CD4-positive, alpha-beta T cell treated with Interleukin-15 for 1 hour (primary cell): Measurements from ENCODE around the gene CALM1.
"Not testable (repeated sequence)": the region's sequence is repeated elsewhere in the genome, so short reads cannot be mapped to it uniquely, and the experiment has no call there.

Experiments used
- DNase-seq: peaks from one replicate; pipeline ENCODE4 v3.0.0-alpha.2; 2020

Gene CALM1

DNA sequence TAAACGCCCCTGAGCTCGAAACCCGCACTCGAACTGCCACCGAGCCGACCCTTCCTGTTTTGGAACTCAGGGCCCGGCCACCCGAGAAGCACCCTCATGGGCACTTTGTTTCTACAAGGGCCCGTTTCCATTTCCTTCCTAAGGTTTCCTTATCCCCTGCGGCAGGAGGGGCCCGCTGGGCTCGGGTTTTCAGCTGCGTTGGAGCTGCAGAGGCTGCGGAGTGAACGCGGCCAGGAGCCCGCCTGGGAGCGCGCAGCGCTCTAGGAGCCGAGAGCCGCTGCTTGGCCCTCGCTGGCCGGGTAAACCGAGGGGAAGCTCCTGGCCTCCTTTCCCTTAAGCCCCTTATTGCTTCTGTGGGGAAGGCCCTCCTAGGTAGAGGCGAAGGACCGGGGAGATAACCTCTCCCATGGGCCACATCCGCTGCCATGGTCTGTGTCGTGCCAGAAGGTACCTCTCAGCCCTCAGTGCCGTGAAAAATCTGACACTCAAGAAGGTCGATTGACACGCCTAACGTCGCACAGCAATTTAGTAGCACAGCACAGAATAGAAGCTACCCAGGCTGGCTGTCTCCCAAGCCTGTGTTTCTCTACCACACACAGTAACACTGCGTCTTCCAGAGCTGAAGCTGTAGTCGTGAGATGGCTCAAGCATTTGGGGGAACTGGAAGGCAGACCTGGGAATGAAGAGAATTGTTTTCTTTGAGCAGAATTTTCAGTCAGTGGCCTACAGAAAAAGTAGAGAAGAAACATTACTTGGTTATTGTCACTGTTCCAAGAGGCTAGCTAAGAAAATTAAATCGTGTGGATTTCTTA, 12.9 kb upstream of the CALM1 start:
- DNase-seq: peak; percentile 67

DNA sequence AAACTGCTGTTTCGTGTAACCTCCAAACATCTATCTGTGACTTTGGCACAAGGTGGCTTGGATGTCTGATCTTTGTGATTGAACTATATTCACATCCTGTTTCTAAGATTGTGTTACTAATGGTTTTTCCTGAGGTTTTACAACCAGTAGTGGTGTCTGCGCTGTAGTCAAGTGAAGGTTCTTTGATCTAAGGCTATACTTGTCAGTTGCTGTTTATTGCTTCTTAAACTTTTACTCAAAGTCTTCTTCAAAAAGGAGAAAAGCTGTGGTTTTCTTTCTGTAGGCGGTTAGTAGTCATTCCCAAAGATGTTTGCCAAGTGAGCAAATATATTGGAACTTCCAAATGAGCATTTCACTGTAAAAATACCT, 12.3 kb upstream of the CALM1 start:
- DNase-seq: peak; percentile 32

DNA sequence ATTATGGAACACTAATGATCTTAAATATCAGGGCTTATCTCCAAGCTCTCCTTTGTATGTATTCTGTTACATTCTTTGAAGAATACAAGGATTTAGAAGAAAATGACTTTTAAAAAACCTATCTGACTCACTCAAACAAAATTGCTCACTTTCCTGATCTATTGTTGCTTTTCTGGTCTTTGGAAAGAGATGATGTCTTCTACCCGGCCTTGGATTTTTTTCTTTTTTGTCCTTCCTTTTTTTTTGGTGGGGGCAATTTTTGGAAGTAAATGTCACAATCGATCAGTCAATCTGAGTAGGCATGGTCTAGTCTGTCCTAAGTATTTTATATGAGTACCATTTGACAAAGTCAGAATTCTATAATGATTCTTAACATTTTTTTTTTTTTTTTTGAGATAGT, 10.5 kb upstream of the CALM1 start:
- DNase-seq: no peak

DNA sequence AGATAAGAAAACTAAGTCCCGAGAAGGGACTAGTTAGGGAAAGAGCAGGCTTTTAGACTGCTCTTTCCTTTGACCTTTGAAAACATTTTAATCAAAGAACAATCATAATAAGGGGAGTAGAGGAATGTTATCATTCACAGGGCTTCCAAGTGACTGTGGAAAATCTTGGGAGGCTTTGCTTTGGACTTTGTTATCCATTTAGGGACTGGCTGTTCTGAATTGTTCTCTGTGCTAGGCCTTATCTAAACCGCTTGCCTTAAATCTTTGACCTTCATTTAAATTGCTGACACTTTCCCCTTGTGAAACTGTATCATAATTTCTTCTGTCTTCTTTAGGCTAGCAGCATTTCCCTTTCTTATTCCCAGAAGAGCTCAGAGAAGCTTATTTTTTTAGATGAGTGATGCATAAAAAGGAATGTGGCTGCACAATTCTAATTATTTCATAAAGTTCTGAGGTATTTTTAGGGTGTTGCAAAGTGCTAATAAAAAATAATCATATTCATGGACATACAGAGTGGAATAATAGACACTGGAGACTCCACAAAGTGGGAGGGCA, 9.5 kb upstream of the CALM1 start:
- DNase-seq: no peak

DNA sequence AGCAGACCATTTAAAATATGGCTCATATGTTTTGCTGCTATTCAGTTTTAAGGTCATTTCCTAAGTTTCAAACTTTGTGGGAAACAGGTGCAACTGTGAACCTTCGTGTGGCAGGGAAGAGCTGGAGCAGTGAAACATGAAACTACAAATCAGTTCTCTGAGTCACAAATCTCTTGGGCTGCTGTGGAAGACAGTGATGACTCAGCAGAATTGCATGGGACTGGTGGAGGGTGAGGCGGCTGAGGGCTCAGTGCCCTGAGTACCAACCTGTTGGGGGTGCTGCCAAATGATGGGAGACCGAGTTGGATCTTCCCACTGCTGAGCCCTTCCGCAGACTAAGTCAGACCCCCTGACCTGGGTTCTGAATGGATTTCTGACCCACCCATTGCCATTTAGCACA, 8.4 kb upstream of the CALM1 start:
- DNase-seq: no peak

DNA sequence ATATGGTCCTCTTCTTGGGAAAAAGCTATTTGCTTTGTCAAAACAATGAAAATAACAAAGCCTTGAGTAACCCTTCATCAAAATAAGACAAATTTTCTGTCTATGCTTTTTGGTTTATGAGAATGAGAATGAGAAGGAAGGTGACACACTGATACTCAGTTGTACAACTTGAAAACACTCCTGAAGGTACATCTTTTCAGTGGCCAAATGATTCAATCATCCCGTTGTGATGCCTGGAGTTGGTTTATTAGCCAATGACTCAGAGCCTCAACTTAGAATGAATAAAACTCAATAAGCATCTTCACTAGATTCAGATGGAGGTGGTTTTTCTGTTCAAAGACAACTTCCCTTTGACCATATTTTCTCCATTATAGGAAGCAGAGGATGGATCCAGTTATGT, 7.8 kb upstream of the CALM1 start:
- no peak for DNase-seq

DNA sequence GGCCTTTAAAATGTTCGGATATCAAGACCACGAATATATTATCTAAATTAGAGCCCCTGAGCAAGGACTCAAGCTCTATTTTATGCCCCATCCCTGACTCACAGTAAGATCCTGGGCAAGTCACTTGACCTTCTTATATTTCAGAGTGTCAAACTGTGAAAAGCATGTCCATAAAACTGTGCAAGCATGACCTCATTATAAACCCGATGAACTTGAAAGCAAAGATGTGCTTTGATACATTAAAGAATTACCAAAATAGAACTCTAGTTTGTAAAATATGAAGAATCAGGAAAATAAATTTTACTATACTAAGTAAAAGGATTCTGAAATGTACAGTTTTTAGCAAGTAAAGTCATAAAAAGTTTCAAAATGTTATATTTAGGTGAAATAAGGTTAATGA, 2.9 kb upstream of the CALM1 start:
- DNase-seq: no peak

DNA sequence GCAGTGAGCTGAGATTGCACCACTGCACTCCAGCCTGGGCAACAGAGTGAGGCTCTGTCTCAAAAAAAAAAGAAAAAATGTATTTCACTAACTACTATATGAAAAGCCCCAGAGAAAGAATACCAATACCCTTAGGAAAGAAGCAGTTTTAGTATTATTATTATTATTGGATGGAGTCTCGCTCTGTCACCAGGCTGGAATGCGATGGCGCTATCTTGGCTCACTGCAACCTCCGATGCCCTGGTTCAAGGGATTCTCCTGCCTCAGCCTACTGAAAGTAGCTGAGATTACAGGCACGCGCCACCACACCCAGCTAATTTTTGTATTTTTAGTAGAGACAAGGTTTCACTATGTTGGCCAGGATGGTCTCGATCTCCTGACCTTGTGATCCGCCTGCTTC, 2.0 kb upstream of the CALM1 start:
- DNase-seq: not testable (repeated sequence)

DNA sequence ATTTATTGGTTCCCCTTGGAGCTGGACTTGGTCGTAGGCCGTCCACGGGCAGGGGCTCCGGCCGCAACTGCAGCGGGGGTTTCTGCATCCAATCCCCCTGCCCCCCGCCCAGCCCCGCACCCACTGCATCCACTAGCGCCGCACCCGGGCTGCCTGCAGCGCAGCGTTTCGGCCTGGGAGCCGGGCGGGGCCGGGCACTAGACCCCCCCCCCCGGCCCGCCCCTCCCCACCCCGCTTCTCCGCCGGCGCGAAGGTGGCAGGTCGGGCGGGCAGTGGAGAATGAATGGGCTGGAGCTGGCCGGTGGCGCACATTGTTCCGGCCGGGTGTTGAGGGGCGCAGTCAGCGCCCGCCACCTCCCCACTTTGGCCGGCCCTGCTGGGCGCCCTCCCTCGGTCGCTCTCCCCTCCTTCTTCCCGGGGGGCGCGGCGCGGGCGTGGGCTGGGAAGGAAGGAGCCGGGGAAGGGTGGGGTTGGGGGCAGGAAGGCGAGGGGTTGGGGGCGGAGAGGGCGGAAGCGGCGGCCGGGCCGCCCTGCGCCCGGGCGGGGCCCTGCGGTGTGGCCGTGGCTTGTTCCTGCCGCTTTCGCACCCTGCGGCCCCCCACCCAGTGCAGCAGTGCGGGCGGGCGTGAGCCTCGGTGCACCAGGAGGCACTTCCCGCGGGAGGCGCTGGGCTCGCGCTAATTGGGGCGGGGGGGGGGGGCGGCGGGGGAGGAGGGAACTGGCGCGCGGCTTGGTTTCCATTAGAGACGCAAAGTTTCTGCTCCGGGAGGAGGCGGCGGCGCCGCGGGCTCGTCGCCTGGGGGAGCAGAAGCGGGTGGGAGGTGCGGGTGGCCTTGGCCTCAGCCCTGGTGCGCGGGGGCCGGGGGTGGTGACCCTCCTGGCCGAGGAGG, 841 bp downstream of the CALM1 start:
- peak; percentile 73 for DNase-seq

DNA sequence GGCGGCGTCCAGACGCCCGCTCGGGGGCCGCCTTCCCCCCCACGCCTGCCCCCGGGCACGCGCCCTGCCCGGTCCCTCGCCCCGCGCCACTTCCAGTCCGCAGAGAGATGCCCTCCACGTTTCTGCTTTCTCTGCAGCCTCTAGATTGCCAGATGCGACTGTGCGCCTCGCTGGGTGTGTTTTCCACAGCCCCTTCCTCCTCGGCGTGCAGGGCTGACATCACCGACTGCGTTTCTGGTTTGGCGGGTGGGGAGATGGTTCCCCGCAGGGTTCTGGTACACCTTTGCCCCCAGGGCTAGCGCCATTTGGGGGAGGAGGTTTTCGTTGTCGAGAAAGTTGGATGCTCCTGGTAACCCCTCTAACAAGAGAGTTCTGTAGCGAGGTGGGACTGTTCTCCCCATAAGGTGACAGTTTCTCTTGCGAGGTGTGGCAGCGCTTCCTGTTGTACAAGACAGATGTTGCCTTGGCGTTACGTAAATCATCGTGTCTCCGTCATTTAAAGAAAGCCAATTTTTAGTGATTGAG, 1.5 kb downstream of the CALM1 start:
- peak; percentile 75 for DNase-seq

DNA sequence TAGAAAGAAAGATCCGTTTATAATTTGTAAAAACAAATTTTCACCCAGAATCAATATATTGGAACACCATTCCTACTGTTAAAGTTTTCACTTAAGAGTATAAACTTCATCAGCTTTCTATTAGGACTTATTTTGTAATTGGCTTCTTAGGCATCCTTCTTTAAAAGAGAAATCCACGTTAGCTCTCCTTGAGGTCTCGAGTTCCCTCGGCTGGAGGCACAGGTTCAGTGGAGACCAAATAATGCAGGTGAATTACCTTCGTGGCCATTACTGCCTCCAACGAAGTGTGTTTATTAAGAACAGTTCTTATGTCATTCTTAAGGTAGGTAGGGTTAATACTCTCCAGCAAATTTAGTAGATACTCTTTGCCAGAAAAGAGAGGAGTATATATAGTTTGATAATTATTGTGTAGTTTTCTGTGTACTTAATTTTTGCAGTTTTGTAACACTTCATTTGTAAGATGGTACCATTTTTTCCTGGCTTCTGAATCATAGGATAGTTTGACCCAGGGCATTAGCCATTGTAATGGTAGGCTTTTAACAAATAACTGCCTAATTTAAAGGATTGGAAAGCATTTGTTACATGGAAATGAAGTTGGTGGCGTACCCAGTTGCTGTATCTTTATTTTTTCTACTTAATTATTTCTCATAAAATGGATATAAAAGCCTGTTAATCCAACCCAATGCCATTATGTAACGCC, 2.2 kb downstream of the CALM1 start:
- no peak for DNase-seq

DNA sequence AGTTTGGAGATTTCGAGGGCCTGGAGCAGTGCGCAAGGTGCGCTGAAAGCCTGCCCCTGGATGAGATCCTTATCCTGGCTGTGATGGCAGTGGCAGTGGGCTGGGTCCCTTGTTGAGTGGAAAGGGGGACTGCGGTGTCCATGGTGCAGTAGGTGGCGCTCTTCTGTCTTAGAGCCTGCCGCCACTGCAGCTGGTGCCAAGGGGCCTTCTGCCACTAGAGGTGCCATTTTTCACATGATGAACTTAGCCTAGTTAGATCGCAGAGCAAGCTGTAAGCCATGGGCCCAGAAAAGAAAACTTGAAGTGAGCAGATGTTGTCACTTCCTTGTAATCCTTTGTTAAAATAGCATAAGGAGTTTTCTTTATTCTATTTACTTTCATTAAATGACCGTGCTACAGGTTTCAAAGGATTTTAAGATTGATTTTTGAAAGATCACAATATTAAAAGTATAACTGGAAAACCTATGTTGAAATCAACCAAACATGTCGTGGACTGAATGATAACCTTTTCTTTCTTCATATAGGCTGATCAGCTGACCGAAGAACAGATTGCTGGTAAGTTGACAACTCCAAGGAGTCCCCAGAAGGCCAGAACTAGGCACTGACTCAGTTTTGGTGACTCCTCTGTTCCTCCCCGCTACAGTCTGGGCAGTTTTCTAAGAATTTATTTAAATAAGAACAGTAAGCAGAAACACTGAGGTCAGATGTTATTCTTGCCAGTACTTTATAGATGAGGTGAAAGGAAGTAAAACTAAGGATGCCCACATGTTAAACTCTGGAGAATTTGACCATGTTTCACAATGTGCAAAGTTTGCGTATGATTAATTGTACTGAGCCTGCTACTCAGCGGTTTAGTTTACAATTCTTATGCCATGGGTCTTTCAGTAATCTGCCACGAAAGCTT, 3.0 kb downstream of the CALM1 start:
- peak; percentile 90 for DNase-seq

DNA sequence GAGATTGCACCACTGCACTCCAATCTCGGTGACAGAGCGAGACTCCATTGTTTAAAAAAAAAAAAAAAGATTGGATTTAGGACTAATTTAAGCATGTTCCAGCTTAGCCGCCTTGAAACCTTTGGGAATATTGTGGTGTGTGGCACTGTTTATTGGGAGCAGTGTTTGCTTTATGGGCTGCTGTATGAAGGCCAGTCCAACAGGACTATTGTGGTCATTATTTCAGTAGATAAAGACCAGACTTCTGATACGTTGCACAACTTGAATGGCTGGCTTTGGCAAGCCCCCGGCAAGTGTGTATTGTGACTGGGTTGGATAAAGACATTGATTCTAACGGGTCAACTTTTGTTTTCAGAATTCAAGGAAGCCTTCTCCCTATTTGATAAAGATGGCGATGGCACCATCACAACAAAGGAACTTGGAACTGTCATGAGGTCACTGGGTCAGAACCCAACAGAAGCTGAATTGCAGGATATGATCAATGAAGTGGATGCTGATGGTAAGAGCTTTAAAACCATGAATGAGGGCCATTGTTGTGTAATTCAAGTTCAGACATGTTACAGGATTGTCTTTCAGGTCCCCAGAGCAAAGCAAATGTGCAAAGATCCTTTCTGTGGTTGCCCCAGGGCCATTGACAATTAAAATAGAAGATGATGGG, 4.2 kb downstream of the CALM1 start:
- no peak for DNase-seq

DNA sequence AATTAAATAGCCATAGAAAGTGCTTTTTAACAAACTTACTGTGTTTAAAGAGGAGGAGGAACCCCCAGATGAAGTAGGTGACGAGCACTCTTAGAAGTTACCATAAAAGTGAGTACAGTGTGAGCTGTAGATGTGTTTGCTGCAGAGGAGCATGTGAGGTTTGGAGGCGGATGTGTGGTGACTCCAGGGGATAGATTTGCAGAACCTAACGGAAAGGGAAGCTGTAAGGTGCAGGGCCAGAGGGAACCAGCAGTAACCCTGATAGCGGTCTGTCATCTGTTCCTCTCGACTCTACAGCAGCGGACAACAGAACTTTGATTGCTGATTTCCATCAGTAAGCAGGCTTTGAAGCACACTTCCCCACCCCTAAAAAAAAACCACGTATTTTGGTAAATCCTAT, 5.2 kb downstream of the CALM1 start:
- no peak for DNase-seq

DNA sequence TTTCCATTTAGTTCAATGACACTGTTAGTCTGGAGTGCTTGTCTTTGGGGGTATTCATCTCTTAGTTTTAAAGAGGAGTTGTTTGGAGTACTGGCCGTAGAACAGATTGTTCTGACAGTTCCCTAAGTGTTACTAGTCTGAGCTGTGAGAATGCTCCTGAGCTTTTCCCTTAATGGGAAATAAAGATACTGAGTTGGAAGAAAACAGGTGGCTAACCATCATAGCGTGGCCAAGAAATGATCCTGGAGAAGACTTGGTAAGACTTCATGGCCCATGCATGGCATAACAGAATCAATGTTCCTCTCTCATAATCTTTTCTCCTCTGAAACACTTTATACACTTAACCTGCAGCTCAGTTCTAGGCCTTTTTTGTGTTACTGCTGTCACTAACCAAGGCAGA, 6.2 kb downstream of the CALM1 start:
- no peak for DNase-seq

DNA sequence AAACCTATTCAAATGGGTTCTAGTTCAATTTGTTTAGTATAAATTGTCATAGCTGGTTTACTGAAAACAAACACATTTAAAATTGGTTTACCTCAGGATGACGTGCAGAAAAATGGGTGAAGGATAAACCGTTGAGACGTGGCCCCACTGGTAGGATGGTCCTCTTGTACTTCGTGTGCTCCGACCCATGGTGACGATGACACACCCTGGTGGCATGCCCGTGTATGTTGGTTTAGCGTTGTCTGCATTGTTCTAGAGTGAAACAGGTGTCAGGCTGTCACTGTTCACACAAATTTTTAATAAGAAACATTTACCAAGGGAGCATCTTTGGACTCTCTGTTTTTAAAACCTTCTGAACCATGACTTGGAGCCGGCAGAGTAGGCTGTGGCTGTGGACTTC, 8.3 kb downstream of the CALM1 start:
- DNase-seq: no peak

DNA sequence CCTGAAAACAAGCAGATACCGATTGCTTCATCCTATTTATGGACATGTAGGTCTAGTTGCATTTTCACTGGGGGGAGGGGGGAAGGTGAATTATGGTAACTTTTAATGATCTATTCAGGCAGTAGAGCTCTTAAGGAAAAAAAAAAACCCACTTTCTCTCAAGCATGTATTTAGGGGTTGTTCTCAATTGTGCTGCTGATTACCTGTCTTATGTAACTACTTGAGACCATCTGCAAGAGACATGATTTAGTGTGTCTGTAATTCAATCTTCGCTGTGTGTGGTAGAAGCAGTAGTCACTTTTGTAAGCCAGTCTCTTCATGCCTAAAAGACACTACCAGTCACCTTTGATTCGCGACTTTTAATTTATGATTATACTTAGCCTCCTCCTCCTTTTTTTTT, 8.9 kb downstream of the CALM1 start:
- DNase-seq: no peak

DNA sequence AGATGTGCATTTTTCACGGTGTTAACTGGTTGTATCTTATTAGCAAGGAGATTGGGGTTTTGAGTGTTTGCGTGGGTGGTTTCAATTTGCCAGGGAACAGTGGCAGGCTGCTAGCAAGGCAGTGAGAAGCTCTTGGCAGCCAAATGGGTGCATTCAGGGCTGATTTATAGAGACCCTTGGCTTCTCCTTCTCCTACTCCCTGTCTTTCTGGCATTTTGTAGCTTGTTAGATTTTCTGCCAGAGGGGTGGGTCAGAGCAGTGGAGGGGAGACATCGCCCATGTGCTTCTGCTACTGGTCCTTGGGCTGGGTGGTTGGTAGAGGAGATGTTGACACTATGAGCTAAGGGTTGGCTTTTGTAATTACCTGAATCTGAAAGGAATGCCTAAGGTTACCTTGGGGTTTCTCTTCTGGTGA, 9.6 kb downstream of the CALM1 start:
- DNase-seq: no peak

DNA sequence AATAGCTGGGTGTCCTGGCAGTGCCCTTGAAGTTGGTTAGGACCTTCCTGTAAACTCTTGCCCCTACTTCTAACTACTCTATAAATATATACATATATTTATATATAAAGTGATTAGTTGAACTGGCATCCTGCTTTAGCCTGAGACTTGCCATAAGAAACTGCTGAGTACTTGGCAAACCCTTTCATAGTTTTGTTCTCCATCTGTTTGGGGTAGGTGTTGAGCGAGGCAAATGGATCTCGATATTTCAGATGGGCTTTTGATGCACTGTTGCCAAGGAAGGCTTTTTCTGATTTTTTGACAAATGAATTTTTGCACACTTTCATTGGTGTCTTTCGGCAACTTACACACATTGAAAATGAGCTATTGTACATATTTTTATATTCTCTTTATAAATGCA, 10.4 kb downstream of the CALM1 start:
- no peak for DNase-seq

DNA sequence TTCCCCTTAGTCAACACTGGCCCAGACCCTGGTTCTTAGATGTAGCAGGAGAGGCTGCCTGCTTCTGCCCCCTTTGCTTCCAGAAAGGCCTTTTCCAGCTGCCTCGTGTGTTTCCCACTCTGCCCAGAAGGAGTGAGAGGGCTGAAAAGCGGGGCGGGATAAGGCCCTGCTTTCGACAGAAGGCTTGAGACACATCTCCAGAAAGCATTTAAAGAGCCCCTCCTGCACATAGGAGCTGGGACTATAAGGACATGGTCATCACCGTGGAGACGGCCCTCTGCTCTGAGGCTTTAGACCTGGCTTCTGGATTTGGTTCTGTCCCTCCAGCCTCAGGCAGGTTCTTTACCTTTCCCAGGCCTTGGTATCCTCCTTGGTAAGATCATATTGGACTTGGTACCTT, 11.9 kb downstream of the CALM1 start:
- no peak for DNase-seq

DNA sequence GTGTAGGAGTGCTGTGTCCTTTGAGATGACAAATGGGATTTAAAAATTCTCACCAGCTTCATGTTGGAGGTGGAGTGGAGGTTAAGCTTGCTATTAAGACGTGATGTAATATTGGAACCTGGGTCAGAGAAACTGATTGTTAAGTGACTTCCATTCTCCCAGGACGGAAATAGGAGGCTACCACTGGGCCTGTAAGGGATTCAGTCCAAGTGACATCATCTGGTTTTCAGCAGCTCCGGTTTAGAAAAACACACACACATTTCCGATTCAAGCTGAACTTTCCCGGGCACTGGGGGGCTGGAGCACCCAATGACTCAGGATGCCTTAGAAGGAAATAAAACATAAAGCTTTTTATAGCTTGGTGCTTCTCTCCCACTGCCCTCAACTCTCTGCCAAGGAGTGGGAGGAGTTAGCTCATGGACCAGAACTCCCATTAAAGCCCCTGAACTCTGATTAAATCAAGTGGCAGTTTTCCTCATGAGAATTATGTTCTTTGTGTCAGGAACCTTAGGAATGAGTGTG, 12.4 kb downstream of the CALM1 start:
- DNase-seq: no peak
